Cardiac muscle cell (in vitro differentiated cells and primary cell): ENCODE results near the gene CALHM2. TPM values are rescaled to one million over a fixed set of nuclear protein-coding genes. Genes with fewer than 3 reads are reported as not detected.

Experiments used
- DNase-seq, 2 donors: peaks; one replicate each; pipeline versions ENCODE4 v3.0.0 to v3.0.0-alpha.2; 2010 to 2017; ENCODE audit warnings: low read depth in 1 of 2, low spot score in 1 of 2
- H3K27ac ChIP-seq: fragments of 200-600 bp; sonication (generic); 2 replicates; pipeline ENCODE4 v1.5.1; 2016
- H3K27me3 ChIP-seq: fragments of 200-600 bp; sonication (generic); 2 replicates; pipeline ENCODE4 v1.6.0; 2016; ENCODE audit warnings: control low read depth
- H3K36me3 ChIP-seq: fragments of 200-600 bp; sonication (generic); 2 replicates; pipeline ENCODE4 v1.5.1; 2016; ENCODE audit warnings: control low read depth
- H3K4me1 ChIP-seq: fragments of 200-600 bp; sonication (generic); 2 replicates; pipeline ENCODE4 v1.8.1; 2017; ENCODE audit warnings: low read depth, mild to moderate bottlenecking, mixed run types
- H3K4me3 ChIP-seq: fragments of 200-600 bp; sonication (generic); 2 replicates; pipeline ENCODE4 v1.5.1; 2016; ENCODE audit warnings: mild to moderate bottlenecking
- H3K9me3 ChIP-seq: fragments of 200-600 bp; sonication (generic); 2 replicates; pipeline ENCODE4 v1.5.1; 2017; ENCODE audit warnings: low read depth, mild to moderate bottlenecking, control low read depth
- CTCF ChIP-seq: IDR thresholded peaks from 2 replicates; pipeline ENCODE4 v1.5.1; 2012; ENCODE audit warnings: low read depth, mild to moderate bottlenecking, low read length
- polyA plus RNA-seq: library from polyadenylated mRNA; unstranded; fragments of >200 nt; fragmentation: Nextera tagmentation; extraction: Ambion mirVana; gene quantifications from 2 replicates; pipeline ENCODE4 v1.2.1, GENCODE V29; 2016
- total RNA-seq: library from RNA; depleted of rRNA; stranded (reverse); fragments of >200 nt; gene quantifications from 2 replicates; pipeline ENCODE4 v1.2.3, GENCODE V29; 2016

Gene CALHM2
- total and polyA plus RNA-seq, 2 experiments from 2014 or later = 1.1 to 3.7 TPM

DNA sequence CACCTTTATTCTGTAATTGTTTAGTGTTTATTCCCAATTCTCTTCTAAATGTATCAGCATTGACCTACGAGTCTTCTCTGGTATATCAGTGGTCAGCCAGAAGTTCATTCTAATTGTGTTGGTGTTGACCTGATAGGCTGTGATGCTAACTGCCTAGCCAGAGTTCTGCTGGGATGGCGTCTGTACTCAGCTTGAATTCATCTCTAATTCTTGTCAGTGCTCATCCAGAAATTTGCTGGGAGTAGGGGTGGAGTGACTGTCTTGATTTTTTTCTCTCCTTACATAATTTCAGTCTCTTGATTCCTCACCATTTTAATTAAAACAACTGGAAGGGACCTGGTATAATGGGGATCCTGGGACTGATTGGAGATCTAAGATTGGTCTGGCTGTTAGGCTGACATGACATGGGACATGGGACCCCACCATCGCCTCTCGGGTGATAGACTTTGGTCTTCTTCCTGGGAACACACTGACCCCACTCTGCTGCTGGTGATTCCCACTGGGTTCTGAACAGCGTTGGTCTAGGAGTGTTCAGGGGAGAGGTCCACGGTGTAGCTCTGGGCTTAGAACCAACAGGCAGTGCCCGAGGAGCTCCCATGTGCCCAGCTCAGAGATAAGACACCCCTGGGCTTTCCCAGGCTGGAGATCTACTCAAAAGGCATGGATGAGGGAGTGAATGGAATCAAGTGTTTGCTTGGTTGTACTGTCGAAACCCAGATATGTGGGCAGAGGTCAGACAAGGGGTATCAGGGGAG lies 45.2 kb upstream of the CALHM2 start:
- Histone ChIP-seq H3K27me3 (peaks cover 67% of the 10 kb centered on the region), H3K4me3 (no peak overlapping the region), H3K27ac (no peak overlapping the region), H3K9me3 (no peaks in the 10 kb centered on the region), H3K36me3 (no peaks in the 10 kb centered on the region), H3K4me1 (no peaks in the 10 kb centered on the region)
- no peak for DNase-seq
- TF ChIP-seq CTCF = no peak

GRCh38 chr10:103495321-103495720 lies 43.2 kb upstream of the CALHM2 start:
- Histone ChIP-seq H3K4me3 (no peak overlapping the region), H3K36me3 (no peaks in the 10 kb centered on the region), H3K27me3 (peaks cover 67% of the 10 kb centered on the region), H3K4me1 (no peaks in the 10 kb centered on the region), H3K9me3 (no peaks in the 10 kb centered on the region), H3K27ac (no peak overlapping the region)
- no peak for TF ChIP-seq CTCF
- DNase-seq = no peak

DNA sequence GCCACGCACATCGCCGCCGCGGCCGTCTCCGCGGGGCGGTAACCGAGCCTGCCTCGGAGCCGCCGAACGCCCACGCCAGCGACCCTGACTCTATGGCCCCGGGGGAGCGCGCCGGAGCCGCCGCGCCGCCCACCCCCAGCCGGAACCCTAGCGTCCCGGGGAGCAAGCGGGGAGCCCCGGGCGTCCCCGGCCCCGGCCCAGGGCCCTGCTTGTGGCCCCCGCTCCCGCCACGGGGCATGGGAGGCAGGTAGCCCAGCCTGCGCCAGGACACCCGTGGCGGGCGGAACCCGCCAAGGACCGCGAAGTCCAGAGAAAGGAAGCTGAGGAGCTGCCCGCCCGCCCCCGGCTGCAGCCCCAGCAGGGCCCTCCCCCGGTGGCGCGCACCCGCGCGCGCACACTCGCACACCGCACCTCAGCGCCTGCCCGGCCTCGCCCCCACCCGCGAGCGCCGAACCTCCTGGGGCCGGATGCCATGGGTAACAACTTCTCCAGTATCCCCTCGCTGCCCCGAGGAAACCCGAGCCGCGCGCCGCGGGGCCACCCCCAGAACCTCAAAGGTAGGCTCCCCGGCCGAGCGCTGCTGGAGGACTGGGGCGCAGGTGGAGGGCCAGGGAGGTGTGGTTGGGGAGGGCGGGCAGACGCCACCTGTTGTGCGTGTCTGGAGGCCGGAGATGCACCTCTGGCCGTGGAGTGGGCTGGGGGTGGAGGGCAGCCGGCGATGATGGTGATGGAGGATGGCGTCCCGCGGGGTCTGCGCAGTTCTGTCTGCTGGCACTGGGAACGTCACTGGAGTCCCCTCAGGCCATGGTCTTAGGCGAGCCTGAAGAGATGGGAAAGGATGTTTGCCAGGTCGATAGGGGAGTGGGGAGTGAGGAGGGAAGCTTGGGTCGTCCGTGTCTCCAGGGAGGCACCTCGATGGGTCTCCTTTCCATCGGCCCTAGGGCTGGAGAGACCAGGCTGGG lies 42.0 kb upstream of the CALHM2 start:
- peaks cover 73% of the 10 kb centered on the region for H3K27me3 ChIP-seq
- H3K4me1 ChIP-seq = no peaks in the 10 kb centered on the region
- H3K36me3 ChIP-seq = no peaks in the 10 kb centered on the region
- no peak overlapping the region for H3K27ac ChIP-seq
- peak overlapping the region; percentile 56 for H3K4me3 ChIP-seq
- TF ChIP-seq CTCF = no peak
- peak in 1 of 2 donors; percentile 30 for DNase-seq
- no peaks in the 10 kb centered on the region for H3K9me3 ChIP-seq

DNA sequence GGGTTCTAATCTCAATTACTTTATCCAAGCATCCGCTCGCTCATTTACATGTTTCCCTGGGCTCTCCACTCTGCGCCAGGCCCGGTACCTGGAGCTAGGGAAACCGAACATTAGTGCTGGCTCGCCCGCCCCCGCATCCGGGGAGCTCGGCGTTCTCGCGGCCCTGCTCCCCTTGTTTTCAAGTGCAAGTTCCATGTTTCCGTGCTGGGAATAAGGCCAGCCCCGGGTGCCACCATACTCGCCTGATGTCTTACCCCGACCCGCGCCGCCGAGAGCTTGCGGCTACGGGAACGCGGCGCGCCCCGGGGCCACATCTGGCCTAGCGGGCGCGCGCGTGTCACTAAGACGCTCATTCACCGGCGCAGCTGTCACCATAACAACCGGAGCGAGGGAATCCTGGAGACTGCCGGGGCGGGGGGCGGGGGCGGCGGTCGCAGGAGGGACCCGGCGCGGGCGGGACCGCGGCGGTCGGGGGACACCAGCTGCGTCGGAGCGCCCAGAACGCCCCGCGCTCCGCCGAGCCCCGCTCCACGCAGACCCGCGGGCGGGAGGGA lies 41.3 kb upstream of the CALHM2 start, which contains the start of gene NEURL1:
Gene NEURL1, plus strand, starts transcription at position 344 of the 554 bp plus-strand sequence. CDS start 683 bp downstream, outside the sequence.
- no peak for TF ChIP-seq CTCF
- Histone ChIP-seq H3K9me3 (no peaks in the 10 kb centered on the region), H3K27ac (no peak within 1 kb of the TSS), H3K4me3 (peak within 1 kb of the TSS; percentile 56), H3K4me1 (no peaks in the 10 kb centered on the region), H3K36me3 (no peaks in the 10 kb centered on the region), H3K27me3 (peaks cover 66% of the 10 kb centered on the region)
- DNase-seq = peak in 1 of 2 donors; percentile 51

GRCh38 chr10:103492655-103493261 lies 40.6 kb upstream of the CALHM2 start:
- H3K9me3 ChIP-seq = no peaks in the 10 kb centered on the region
- no peak overlapping the region for H3K27ac ChIP-seq
- peaks cover 62% of the 10 kb centered on the region for H3K27me3 ChIP-seq
- no peak for DNase-seq
- TF ChIP-seq CTCF = no peak
- H3K36me3 ChIP-seq = no peaks in the 10 kb centered on the region
- no peaks in the 10 kb centered on the region for H3K4me1 ChIP-seq
- H3K4me3 ChIP-seq = peak overlapping the region; percentile 56
